ENCODE results near the gene EPS15. TPM values are rescaled to one million over a fixed set of nuclear protein-coding genes. Genes with fewer than 3 reads are reported as not detected.

EPS15 gene
- total and polyA plus RNA-seq, 2 of the 8 experiments (the other 6 are each of a cell fraction or from before 2014, with no cell fraction given), result 15.9 to 57.2 TPM

GRCh38 chr1:51432146-51432545, 86.9 kb downstream of the EPS15 start:
- Histone ChIP-seq H2AK5ac (ENCODE audit: low read depth, low read length) (no peak overlapping the region), H3K79me1 (ENCODE audit: low read depth, low read length) (no peaks in the 10 kb centered on the region), H3K9ac (replicated peaks in 1 of 4; ENCODE audit: extremely low read depth in 1 of 4, low read depth in 3 of 4, low read length in 3 of 4) (no peak overlapping the region), H2BK120ac (replicated peaks; ENCODE audit: low read depth, low read length) (no peak overlapping the region), H4K8ac (ENCODE audit: extremely low read depth, insufficient read depth, low read length) (no peak overlapping the region), H3K27me3 (replicated peaks in 1 of 4; ENCODE audit: control insufficient read depth in 3 of 4, extremely low read depth in 1 of 4, insufficient read depth in 3 of 4, low read length in 3 of 4) (no peaks in the 10 kb centered on the region), H2AFZ (ENCODE audit: low read length) (no peak overlapping the region), H2BK20ac (ENCODE audit: low read length) (no peak overlapping the region), H3K56ac (replicated peaks; ENCODE audit: insufficient read length, low read depth, low read length) (no peak overlapping the region), H3K23ac (ENCODE audit: insufficient read length) (no peak overlapping the region), H3K18ac (ENCODE audit: extremely low read depth, low read length) (no peak overlapping the region), H3K79me2 (ENCODE audit: control insufficient read depth in 1 of 2, insufficient read depth in 2 of 2, low read length in 2 of 2) (no peaks in the 10 kb centered on the region), H2BK5ac (ENCODE audit: low read depth, low read length) (no peak overlapping the region), H3K36me3 (ENCODE audit: control insufficient read depth in 2 of 4, insufficient read depth in 4 of 4, low read length in 3 of 4) (peaks cover 0 to 1% (median 0%) of the 10 kb centered on the region in 4 experiments; a peak in 2 of 8 replicates), H2BK15ac (ENCODE audit: low read length) (no peak overlapping the region), H3K4me3 (ENCODE audit: extremely low read depth in 1 of 4, insufficient read depth in 2 of 4, low read depth in 3 of 4, low read length in 4 of 4) (no peak overlapping the region), H3K9me3 (ENCODE audit: insufficient read depth in 2 of 2, low read depth in 1 of 2, low read length in 1 of 2) (no peaks in the 10 kb centered on the region), H3K4me1 (replicated peaks in 1 of 4; ENCODE audit: control insufficient read depth in 3 of 4, insufficient read depth in 4 of 4, low read length in 3 of 4) (no peaks in the 10 kb centered on the region; a peak in 1 of 7 replicates), H3K14ac (ENCODE audit: insufficient read length) (no peak overlapping the region), H3K4ac (replicated peaks; ENCODE audit: insufficient read length, low read depth, low read length) (no peak overlapping the region), H4K91ac (replicated peaks; ENCODE audit: insufficient read length, low read length) (no peak overlapping the region), H3K4me2 (ENCODE audit: insufficient read depth in 1 of 2, low read depth in 2 of 2, low read length in 2 of 2) (no peak overlapping the region), H3K27ac (ENCODE audit: low read depth, low read length) (no peak overlapping the region), H4K5ac (ENCODE audit: insufficient read length, low read depth, low read length) (no peak overlapping the region), H3K23me2 (ENCODE audit: low read depth, low read length) (no peaks in the 10 kb centered on the region), H2BK12ac (ENCODE audit: low read depth, low read length) (no peak overlapping the region), H4K20me1 (replicated peaks in 1 of 2; ENCODE audit: control insufficient read depth in 1 of 2, insufficient read depth in 2 of 2, low read length in 2 of 2) (no peaks in the 10 kb centered on the region)
- FAIRE-seq (no peak), DNase-seq (ENCODE audit: low read depth in 1 of 2, low spot score in 2 of 2) (no peak)
- POLR2A ChIA-PET (ENCODE audit: partially characterized antibody), result interaction anchor here (1.1 to 3.0 kb wide), 2 partner anchors 10 to 15 kb away, joined by 3 to 16 read pairs; no protein-coding TSS in a partner anchor
- CTCF ChIA-PET (ENCODE audit: partially characterized antibody), result no interaction called here
- TF ChIP-seq ZNF274 (IDR thresholded peaks at IDR 0.05; ENCODE audit: borderline replicate concordance, extremely low read depth, low read length) (no peak), CBX5 (IDR thresholded peaks at IDR 0.05; ENCODE audit: low read depth, low read length) (no peak), CHD1 (IDR thresholded peaks at IDR 0.05; ENCODE audit: low read depth, low read length) (no peak), TBP (IDR thresholded peaks at IDR 0.05; ENCODE audit: low read depth, low read length) (no peak), MAX (IDR thresholded peaks at IDR 0.05) (no peak), ATF2 (IDR thresholded peaks at IDR 0.05; ENCODE audit: low read length) (no peak), ASH2L (IDR thresholded peaks at IDR 0.05; ENCODE audit: low read length) (no peak), SIN3A (conservative IDR thresholded peaks at IDR 0.05 in 1 of 2, IDR thresholded peaks at IDR 0.05 in 1 of 2; ENCODE audit: low read depth in 1 of 2, low read length in 2 of 2) (no peak), YY1 (IDR thresholded peaks at IDR 0.05; ENCODE audit: low read depth, low read length) (no peak), BACH1 (IDR thresholded peaks at IDR 0.05; ENCODE audit: low read length) (no peak), BRCA1 (IDR thresholded peaks at IDR 0.05; ENCODE audit: low read depth, low read length) (no peak), SUZ12 (IDR thresholded peaks at IDR 0.05; ENCODE audit: low read length) (no peak), CTBP2 (IDR thresholded peaks at IDR 0.05; ENCODE audit: borderline replicate concordance, insufficient read depth, insufficient read length, low read length) (no peak), HDAC6 (IDR thresholded peaks at IDR 0.05; ENCODE audit: low read depth, low read length) (no peak)

All from H1 (cell line).